GM23338 (cell line): ENCODE data around the gene TLNRD1. TPM values are rescaled to one million over a fixed set of nuclear protein-coding genes. Genes with fewer than 3 reads are reported as not detected.

Source experiments
- ATAC-seq: fragments of 200-7000 bp; cut with Tn5 transposase; 3 replicates; pipeline ENCODE4 v1.9.1; 2020
- DNase-seq: peaks from one replicate; pipeline ENCODE4 v3.0.0-alpha.2; 2015; ENCODE audit warnings: low spot score
- H2AFZ ChIP-seq: fragments of 200-600 bp; sonication (generic); 2 replicates; pipeline ENCODE4 v1.8.0; 2016; ENCODE audit warnings: antibody characterized with exemption, mild to moderate bottlenecking, moderate library complexity
- H3F3A ChIP-seq: fragments of 200-600 bp; sonication (generic); replicated peaks from 2 replicates; pipeline ENCODE4 v1.8.0; 2017; ENCODE audit warnings: antibody characterized with exemption, mixed run types, low read depth
- H3K27ac ChIP-seq: fragments of 200-600 bp; sonication (generic); 2 replicates; pipeline ENCODE4 v1.6.1; 2016; ENCODE audit warnings: low read depth
- H3K27me3 ChIP-seq: fragments of 200-600 bp; sonication (generic); 2 replicates; pipeline ENCODE4 v1.8.0; 2016; ENCODE audit warnings: mild to moderate bottlenecking, mixed run types, moderate library complexity; ENCODE audit not compliant: insufficient read depth
- H3K36me3 ChIP-seq: fragments of 200-600 bp; sonication (generic); 2 replicates; pipeline ENCODE4 v1.8.0; 2016; ENCODE audit warnings: mild to moderate bottlenecking; ENCODE audit not compliant: insufficient read depth
- H3K4me1 ChIP-seq: fragments of 200-600 bp; sonication (generic); 2 replicates; pipeline ENCODE4 v1.8.0; 2016; ENCODE audit warnings: mild to moderate bottlenecking, moderate library complexity; ENCODE audit not compliant: insufficient read depth
- H3K4me2 ChIP-seq: fragments of 200-600 bp; sonication (generic); 2 replicates; pipeline ENCODE4 v1.7.1; 2017; ENCODE audit warnings: mixed run types
- H3K4me3 ChIP-seq: fragments of 200-600 bp; sonication (generic); 2 replicates; pipeline ENCODE4 v1.6.1; 2016; ENCODE audit warnings: mixed run types
- H3K79me2 ChIP-seq: fragments of 200-600 bp; sonication (generic); replicated peaks from 2 replicates; pipeline ENCODE4 v1.8.0; 2017; ENCODE audit warnings: mild to moderate bottlenecking; ENCODE audit not compliant: insufficient read depth
- H3K9me2 ChIP-seq: fragments of 200-600 bp; sonication (generic); 2 replicates; pipeline ENCODE4 v1.8.0; 2017; ENCODE audit not compliant: insufficient read depth
- H4K20me1 ChIP-seq: fragments of 200-600 bp; sonication (generic); replicated peaks from 2 replicates; pipeline ENCODE4 v1.8.0; 2017; ENCODE audit warnings: mild to moderate bottlenecking; ENCODE audit not compliant: insufficient read depth
- H3K27ac Mint-ChIP-seq: 2 replicates; pipeline ENCODE4 v1.8.0; 2020; ENCODE audit warnings: inconsistent platforms, mild to moderate bottlenecking, moderate library complexity, mixed read lengths
- H3K27me3 Mint-ChIP-seq: 3 replicates; pipeline ENCODE4 v1.8.0; 2022; ENCODE audit warnings: low read depth, mild to moderate bottlenecking, moderate library complexity, mixed read lengths, inconsistent platforms; ENCODE audit not compliant: insufficient read depth, poor library complexity
- H3K36me3 Mint-ChIP-seq: 3 replicates; pipeline ENCODE4 v1.8.0; 2021; ENCODE audit warnings: low read depth, mild to moderate bottlenecking, inconsistent platforms, moderate library complexity, mixed read lengths
- H3K4me1 Mint-ChIP-seq: 3 replicates; pipeline ENCODE4 v1.8.0; 2020; ENCODE audit warnings: mild to moderate bottlenecking, inconsistent platforms, mixed read lengths
- H3K4me3 Mint-ChIP-seq: 3 replicates; pipeline ENCODE4 v1.8.0; 2021; ENCODE audit warnings: moderate library complexity, mild to moderate bottlenecking, inconsistent platforms, mixed read lengths
- H3K9me3 Mint-ChIP-seq: 3 replicates; pipeline ENCODE4 v1.8.0; 2020; ENCODE audit warnings: moderate library complexity, mild to moderate bottlenecking, inconsistent platforms, mixed read lengths
- ZNF114 ChIP-seq: fragments of 250-450 bp; sonication (Bioruptor Pico); IDR thresholded peaks from 2 replicates; pipeline ENCODE4 v1.5.0; 2020; ENCODE audit warnings: mild to moderate bottlenecking, moderate library complexity
- ZNF462 ChIP-seq: fragments of 250-450 bp; sonication (Bioruptor Pico); IDR thresholded peaks from 2 replicates; pipeline ENCODE4 v1.5.0; 2020; ENCODE audit warnings: mild to moderate bottlenecking, moderate library complexity
- polyA plus RNA-seq: library from polyadenylated mRNA; unstranded; fragments of >200 nt; fragmentation: Nextera tagmentation; extraction: Ambion mirVana; gene quantifications from 2 replicates; pipeline ENCODE4 v1.2.1, GENCODE V29; 2016
- total RNA-seq: library from RNA; depleted of rRNA; stranded (reverse); fragments of >200 nt; shearing (Covaris generic); gene quantifications from 2 replicates; pipeline ENCODE4 v1.2.3, GENCODE V29; 2014
- TF ChIP-seq, protein P1 (sequence below): IDR thresholded peaks from 2 replicates; pipeline ENCODE4 v1.6.1; 2016; ENCODE audit warnings: antibody characterized with exemption
- TF ChIP-seq, protein P2 (sequence below): IDR thresholded peaks from one replicate; pipeline ENCODE4 v1.6.1; 2018; ENCODE audit warnings: antibody characterized with exemption; ENCODE audit not compliant: unreplicated experiment

TLNRD1 gene
- total and polyA plus RNA-seq, 2 experiments from 2014 or later = 6.7 to 27.3 TPM

- Histone ChIP-seq H4K20me1 (peaks cover 37% of the 10 kb centered on the region), H3K4me1 (peaks cover 25% of the 10 kb centered on the region), H3K36me3 (peaks cover 12% of the 10 kb centered on the region), H3K4me2 (no peak overlapping the region), H3F3A (no peaks in the 10 kb centered on the region), H2AFZ (no peak overlapping the region), H3K79me2 (peaks cover 65% of the 10 kb centered on the region), H3K4me3 (no peak overlapping the region), H3K27me3 (no peaks in the 10 kb centered on the region), H3K9me2 (no peaks in the 10 kb centered on the region), H3K27ac (no peak overlapping the region)
- DNase-seq (no peak), ATAC-seq (no peak)
- Mint-ChIP-seq H3K27ac (no peak overlapping the region), H3K4me1 (peaks cover 29% of the 10 kb centered on the region), H3K9me3 (no peaks in the 10 kb centered on the region), H3K36me3 (peaks cover 35% of the 10 kb centered on the region), H3K27me3 (peaks cover 2% of the 10 kb centered on the region), H3K4me3 (no peak overlapping the region)
- TF ChIP-seq, protein P1, sequence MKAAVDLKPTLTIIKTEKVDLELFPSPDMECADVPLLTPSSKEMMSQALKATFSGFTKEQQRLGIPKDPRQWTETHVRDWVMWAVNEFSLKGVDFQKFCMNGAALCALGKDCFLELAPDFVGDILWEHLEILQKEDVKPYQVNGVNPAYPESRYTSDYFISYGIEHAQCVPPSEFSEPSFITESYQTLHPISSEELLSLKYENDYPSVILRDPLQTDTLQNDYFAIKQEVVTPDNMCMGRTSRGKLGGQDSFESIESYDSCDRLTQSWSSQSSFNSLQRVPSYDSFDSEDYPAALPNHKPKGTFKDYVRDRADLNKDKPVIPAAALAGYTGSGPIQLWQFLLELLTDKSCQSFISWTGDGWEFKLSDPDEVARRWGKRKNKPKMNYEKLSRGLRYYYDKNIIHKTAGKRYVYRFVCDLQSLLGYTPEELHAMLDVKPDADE = no peak
- no peak for TF ChIP-seq ZNF114 (CRISPR knock-in tag)
- TF ChIP-seq ZNF462 = no peak
- TF ChIP-seq, protein P2, sequence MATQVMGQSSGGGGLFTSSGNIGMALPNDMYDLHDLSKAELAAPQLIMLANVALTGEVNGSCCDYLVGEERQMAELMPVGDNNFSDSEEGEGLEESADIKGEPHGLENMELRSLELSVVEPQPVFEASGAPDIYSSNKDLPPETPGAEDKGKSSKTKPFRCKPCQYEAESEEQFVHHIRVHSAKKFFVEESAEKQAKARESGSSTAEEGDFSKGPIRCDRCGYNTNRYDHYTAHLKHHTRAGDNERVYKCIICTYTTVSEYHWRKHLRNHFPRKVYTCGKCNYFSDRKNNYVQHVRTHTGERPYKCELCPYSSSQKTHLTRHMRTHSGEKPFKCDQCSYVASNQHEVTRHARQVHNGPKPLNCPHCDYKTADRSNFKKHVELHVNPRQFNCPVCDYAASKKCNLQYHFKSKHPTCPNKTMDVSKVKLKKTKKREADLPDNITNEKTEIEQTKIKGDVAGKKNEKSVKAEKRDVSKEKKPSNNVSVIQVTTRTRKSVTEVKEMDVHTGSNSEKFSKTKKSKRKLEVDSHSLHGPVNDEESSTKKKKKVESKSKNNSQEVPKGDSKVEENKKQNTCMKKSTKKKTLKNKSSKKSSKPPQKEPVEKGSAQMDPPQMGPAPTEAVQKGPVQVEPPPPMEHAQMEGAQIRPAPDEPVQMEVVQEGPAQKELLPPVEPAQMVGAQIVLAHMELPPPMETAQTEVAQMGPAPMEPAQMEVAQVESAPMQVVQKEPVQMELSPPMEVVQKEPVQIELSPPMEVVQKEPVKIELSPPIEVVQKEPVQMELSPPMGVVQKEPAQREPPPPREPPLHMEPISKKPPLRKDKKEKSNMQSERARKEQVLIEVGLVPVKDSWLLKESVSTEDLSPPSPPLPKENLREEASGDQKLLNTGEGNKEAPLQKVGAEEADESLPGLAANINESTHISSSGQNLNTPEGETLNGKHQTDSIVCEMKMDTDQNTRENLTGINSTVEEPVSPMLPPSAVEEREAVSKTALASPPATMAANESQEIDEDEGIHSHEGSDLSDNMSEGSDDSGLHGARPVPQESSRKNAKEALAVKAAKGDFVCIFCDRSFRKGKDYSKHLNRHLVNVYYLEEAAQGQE = no peak
Observed at GRCh38 chr15:80982839-80983238, 17.9 kb upstream of the TLNRD1 start.
